Adrenal gland (tissue), 5 donors: ENCODE results near the gene NCR2.

Experiments
- POLR2A ChIP-seq, 2 donors: fragments of 450-650 bp; IDR thresholded peaks; one replicate each; pipeline ENCODE4 v1.6.1; 2017; ENCODE audit warnings: antibody characterized with exemption in 2 of 2, mild to moderate bottlenecking in 2 of 2, moderate library complexity in 1 of 2
- TF ChIP-seq, protein P1 (sequence below), 6 experiments: fragments of 450-650 bp in 4 of 6; fragments of 200-600 bp in 2 of 6; sonication (generic) in 1 of 6; IDR thresholded peaks; 1 replicate in 5 of 6; 2 replicates in 1 of 6; pipeline versions ENCODE4 v1.5.1 to v1.8.0; 2016 to 2021; ENCODE audit warnings: antibody characterized with exemption in 6 of 6, mild to moderate bottlenecking in 2 of 6, moderate library complexity in 1 of 6
- donor health status: DM: no; HTN: no; CAD: no.

- TF ChIP-seq, protein P1, sequence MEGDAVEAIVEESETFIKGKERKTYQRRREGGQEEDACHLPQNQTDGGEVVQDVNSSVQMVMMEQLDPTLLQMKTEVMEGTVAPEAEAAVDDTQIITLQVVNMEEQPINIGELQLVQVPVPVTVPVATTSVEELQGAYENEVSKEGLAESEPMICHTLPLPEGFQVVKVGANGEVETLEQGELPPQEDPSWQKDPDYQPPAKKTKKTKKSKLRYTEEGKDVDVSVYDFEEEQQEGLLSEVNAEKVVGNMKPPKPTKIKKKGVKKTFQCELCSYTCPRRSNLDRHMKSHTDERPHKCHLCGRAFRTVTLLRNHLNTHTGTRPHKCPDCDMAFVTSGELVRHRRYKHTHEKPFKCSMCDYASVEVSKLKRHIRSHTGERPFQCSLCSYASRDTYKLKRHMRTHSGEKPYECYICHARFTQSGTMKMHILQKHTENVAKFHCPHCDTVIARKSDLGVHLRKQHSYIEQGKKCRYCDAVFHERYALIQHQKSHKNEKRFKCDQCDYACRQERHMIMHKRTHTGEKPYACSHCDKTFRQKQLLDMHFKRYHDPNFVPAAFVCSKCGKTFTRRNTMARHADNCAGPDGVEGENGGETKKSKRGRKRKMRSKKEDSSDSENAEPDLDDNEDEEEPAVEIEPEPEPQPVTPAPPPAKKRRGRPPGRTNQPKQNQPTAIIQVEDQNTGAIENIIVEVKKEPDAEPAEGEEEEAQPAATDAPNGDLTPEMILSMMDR (IDR thresholded peaks at IDR 0.05), result no peak
- no peak for TF ChIP-seq POLR2A (IDR thresholded peaks at IDR 0.05)
These were observed 36.8 kb downstream of the NCR2 start for GRCh38 chr6:41371992-41372831.
